K562 (cell line): ENCODE data around the gene RBPJ. TPM values are rescaled to one million over a fixed set of nuclear protein-coding genes. Genes with fewer than 3 reads are reported as not detected.
A peak's percentile ranks its signal among the peaks of the same experiment; 100 is the strongest.

Source experiments
- ARID2 ChIP-seq: fragments of 450-650 bp; IDR thresholded peaks from 2 replicates; pipeline ENCODE4 v1.6.1; 2017; ENCODE audit warnings: antibody characterized with exemption, mild to moderate bottlenecking
- BRD4 ChIP-seq: fragments of 200-600 bp; sonication (generic); IDR thresholded peaks from 2 replicates; pipeline ENCODE4 v1.6.1; 2017; ENCODE audit warnings: inconsistent platforms
- CBX3 ChIP-seq, 2 experiments: IDR thresholded peaks; 1 replicate in 1 of 2; 2 replicates in 1 of 2; pipeline ENCODE4 v1.6.1; 2012; ENCODE audit warnings: inconsistent platforms in 2 of 2, low read length in 2 of 2, borderline replicate concordance in 1 of 2, control low read depth in 1 of 2
- FOXM1 ChIP-seq, 2 experiments: fragments of 450-650 bp in 1 of 2; sonication (generic) in 1 of 2; formaldehyde crosslinking in 1 of 2; IDR thresholded peaks; 2 replicates each; pipeline versions ENCODE4 v1.6.1 to v1.9.0; 2017 to 2022; ENCODE audit warnings: low read depth in 2 of 2, mild to moderate bottlenecking in 2 of 2, missing genetic modification reagents in 1 of 2, moderate library complexity in 1 of 2
- HDGF ChIP-seq: fragments of 450-650 bp; IDR thresholded peaks from 2 replicates; pipeline ENCODE4 v1.6.1; 2016
- KLF6 ChIP-seq: fragments of 250-450 bp; sonication (Bioruptor Pico); IDR thresholded peaks from 2 replicates; pipeline ENCODE4 v1.4.0; 2020; ENCODE audit warnings: mild to moderate bottlenecking, moderate library complexity, borderline replicate concordance
- MAFF ChIP-seq: IDR thresholded peaks from 2 replicates; pipeline ENCODE4 v1.6.1; 2012; ENCODE audit warnings: low read length, improper control_type of control experiment
- NBN ChIP-seq: fragments of 450-650 bp; IDR thresholded peaks from 2 replicates; pipeline ENCODE4 v1.6.1; 2016; ENCODE audit warnings: low read depth, mild to moderate bottlenecking
- PRPF4 ChIP-seq: fragments of 200-400 bp; formaldehyde crosslinking; IDR thresholded peaks from one replicate; pipeline ENCODE4 v1.6.1; 2017; ENCODE audit warnings: low read length, low read depth, mild to moderate bottlenecking; ENCODE audit not compliant: insufficient read depth, poor library complexity, severe bottlenecking
- SNRNP70 ChIP-seq: fragments of 200-400 bp; formaldehyde crosslinking; optimal IDR thresholded peaks from 2 replicates; pipeline ENCODE3; 2017; ENCODE audit warnings: low read depth, low read length
- SRSF1 ChIP-seq: fragments of 200-400 bp; formaldehyde crosslinking; IDR thresholded peaks from 2 replicates; pipeline ENCODE4 v1.6.1; 2017; ENCODE audit warnings: mild to moderate bottlenecking, low read depth, low read length, moderate library complexity
- TAF15 ChIP-seq: fragments of 200-400 bp; formaldehyde crosslinking; IDR thresholded peaks from 2 replicates; pipeline ENCODE4 v1.6.1; 2017; ENCODE audit warnings: mild to moderate bottlenecking, low read depth, low read length, moderate library complexity
- TEAD1 ChIP-seq, 2 experiments: fragments of 450-650 bp in 1 of 2; sonication (generic) in 1 of 2; formaldehyde crosslinking; IDR thresholded peaks; 2 replicates each; pipeline versions ENCODE4 v1.4.0 to v1.8.0; 2020 to 2022; ENCODE audit warnings: mild to moderate bottlenecking in 2 of 2, missing genetic modification reagents in 1 of 2
- TSC22D4 ChIP-seq: fragments of 450-650 bp; IDR thresholded peaks from 2 replicates; pipeline ENCODE4 v1.6.1; 2016; ENCODE audit warnings: missing genetic modification characterization, missing biosample characterization, control low read depth
- ZNF445 ChIP-seq: fragments of 250-450 bp; sonication (Bioruptor Pico); IDR thresholded peaks from 2 replicates; pipeline ENCODE4 v1.4.0; 2020; ENCODE audit warnings: low read depth, mild to moderate bottlenecking, moderate library complexity
- ZNF551 ChIP-seq: fragments of 250-450 bp; sonication (Bioruptor Pico); IDR thresholded peaks from 2 replicates; pipeline ENCODE4 v1.5.0; 2021; ENCODE audit warnings: mild to moderate bottlenecking, moderate library complexity
- polyA plus RNA-seq, 8 experiments: library from polyadenylated mRNA; depleted of rRNA in 4 of 8; stranded (reverse) in 5 of 8; unstranded in 3 of 8; fragments of >200 nt; fragmentation: Nextera tagmentation in 2 of 8; fragmentation: Illumina TruSeq in 1 of 8; extraction: Ambion mirVana in 2 of 8; extraction: Trizol in 1 of 8; gene quantifications; 2 replicates each; pipeline versions ENCODE4 v1.2.1 to v1.2.3, GENCODE V29; 2011 to 2014; ENCODE audit warnings: inconsistent platforms in 1 of 8, missing spikeins in 1 of 8
- total RNA-seq, 7 experiments: library from RNA; depleted of rRNA in 6 of 7; stranded (reverse); fragments of >200 nt in 6 of 7; fragmentation: Illumina TruSeq in 2 of 7; extraction: Trizol in 2 of 7; gene quantifications; 2 replicates each; pipeline versions ENCODE4 v1.2.1 to v1.2.3, GENCODE V29; 2011 to 2021; ENCODE audit warnings: low replicate concordance in 1 of 7
- TF ChIP-seq, protein P1 (sequence below): fragments of 450-650 bp; conservative IDR thresholded peaks from 2 replicates; pipeline ENCODE4 v1.6.1; 2016; ENCODE audit warnings: missing genetic modification characterization, low read depth, mild to moderate bottlenecking, missing compliant biosample characterization, moderate library complexity
- TF ChIP-seq, protein P2 (sequence below): sonication (generic); formaldehyde crosslinking; IDR thresholded peaks from 2 replicates; pipeline ENCODE4 v1.8.0; 2022; ENCODE audit warnings: missing genetic modification reagents, mild to moderate bottlenecking, borderline replicate concordance
- TF ChIP-seq, protein P3 (sequence below): sonication (generic); formaldehyde crosslinking; IDR thresholded peaks from 2 replicates; pipeline ENCODE4 v1.8.0; 2022; ENCODE audit warnings: mild to moderate bottlenecking, missing genetic modification reagents, borderline replicate concordance
- TF ChIP-seq, protein P4 (sequence below): IDR thresholded peaks from 3 replicates; pipeline ENCODE4 v1.6.1; 2011; ENCODE audit warnings: borderline replicate concordance, mild to moderate bottlenecking; ENCODE audit not compliant: insufficient read length, insufficient read depth

RBPJ gene
- total and polyA plus RNA-seq, 9 of the 15 experiments (the other 6 are each of a cell fraction or from before 2014, with no cell fraction given): 17.2 to 49.4 (median 33.8) TPM

DNA sequence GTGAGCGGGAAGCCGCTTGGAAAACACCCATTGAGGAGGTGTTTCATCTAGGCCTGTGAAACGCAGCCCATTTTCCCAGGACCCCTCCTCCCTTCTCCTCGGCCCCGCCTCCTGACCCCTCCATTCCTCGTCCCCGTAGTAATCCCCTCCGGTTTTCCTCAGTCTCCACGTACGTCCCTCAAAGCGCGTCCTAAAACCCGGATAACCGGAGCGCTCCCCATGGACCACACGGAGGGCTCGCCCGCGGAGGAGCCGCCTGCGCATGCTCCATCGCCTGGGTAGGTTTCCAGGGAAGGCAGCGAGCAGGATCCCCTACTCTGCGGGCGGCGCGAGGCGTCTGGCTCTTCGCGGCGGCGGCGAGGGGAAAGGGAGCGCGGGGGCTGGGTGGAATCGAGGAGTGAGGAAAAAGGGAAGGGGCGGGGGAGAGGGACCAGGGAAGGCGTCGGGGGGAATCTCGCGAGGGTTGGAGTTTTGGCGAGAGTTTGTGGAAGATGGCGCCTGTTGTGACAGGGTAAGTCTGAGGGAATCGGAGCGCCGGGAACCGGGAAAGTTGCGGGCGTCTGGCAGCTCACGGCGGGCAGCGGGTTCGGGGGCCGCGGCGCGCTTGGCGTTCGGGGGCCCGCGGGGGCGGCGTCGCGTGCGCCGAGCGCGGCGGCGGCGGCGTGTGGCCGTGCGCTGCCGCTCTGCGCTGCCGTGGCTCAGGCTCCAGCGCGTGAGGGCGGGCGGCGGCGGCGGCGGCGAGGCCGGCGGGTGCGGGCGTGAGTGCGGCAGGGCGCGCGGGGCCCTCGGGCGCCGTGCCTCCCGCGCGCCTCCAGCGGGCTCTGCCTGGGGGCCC lies at the start of gene RBPJ (continued):
- TF ChIP-seq SRSF1: no peak
- no peak for TF ChIP-seq ZNF551 (CRISPR knock-in tag)
- TF ChIP-seq, protein P1, sequence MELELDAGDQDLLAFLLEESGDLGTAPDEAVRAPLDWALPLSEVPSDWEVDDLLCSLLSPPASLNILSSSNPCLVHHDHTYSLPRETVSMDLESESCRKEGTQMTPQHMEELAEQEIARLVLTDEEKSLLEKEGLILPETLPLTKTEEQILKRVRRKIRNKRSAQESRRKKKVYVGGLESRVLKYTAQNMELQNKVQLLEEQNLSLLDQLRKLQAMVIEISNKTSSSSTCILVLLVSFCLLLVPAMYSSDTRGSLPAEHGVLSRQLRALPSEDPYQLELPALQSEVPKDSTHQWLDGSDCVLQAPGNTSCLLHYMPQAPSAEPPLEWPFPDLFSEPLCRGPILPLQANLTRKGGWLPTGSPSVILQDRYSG (tag): no peak
- TF ChIP-seq, protein P2, sequence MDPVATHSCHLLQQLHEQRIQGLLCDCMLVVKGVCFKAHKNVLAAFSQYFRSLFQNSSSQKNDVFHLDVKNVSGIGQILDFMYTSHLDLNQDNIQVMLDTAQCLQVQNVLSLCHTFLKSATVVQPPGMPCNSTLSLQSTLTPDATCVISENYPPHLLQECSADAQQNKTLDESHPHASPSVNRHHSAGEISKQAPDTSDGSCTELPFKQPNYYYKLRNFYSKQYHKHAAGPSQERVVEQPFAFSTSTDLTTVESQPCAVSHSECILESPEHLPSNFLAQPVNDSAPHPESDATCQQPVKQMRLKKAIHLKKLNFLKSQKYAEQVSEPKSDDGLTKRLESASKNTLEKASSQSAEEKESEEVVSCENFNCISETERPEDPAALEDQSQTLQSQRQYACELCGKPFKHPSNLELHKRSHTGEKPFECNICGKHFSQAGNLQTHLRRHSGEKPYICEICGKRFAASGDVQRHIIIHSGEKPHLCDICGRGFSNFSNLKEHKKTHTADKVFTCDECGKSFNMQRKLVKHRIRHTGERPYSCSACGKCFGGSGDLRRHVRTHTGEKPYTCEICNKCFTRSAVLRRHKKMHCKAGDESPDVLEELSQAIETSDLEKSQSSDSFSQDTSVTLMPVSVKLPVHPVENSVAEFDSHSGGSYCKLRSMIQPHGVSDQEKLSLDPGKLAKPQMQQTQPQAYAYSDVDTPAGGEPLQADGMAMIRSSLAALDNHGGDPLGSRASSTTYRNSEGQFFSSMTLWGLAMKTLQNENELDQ (CRISPR knock-in tag): no peak
- no peak for TF ChIP-seq TSC22D4 (tag)
- TF ChIP-seq PRPF4: no peak
- peak in 1 of 2 experiments; percentile 51; a peak in 1 of 3 replicates for TF ChIP-seq CBX3 (IDR thresholded peaks at IDR 0.05; ENCODE audit: borderline replicate concordance in 1 of 2, low read length in 2 of 2)
- no peak for TF ChIP-seq BRD4
- peak in 1 of 2 experiments; percentile 73; a peak in 1 of 4 replicates for TF ChIP-seq TEAD1 (CRISPR knock-in tag; IDR thresholded peaks at IDR 0.05)
- no peak for TF ChIP-seq TAF15
- TF ChIP-seq ZNF445 (CRISPR knock-in tag): no peak
- TF ChIP-seq NBN: peak; percentile 80; the same call in 1 of the 2 replicates
- TF ChIP-seq, protein P3, sequence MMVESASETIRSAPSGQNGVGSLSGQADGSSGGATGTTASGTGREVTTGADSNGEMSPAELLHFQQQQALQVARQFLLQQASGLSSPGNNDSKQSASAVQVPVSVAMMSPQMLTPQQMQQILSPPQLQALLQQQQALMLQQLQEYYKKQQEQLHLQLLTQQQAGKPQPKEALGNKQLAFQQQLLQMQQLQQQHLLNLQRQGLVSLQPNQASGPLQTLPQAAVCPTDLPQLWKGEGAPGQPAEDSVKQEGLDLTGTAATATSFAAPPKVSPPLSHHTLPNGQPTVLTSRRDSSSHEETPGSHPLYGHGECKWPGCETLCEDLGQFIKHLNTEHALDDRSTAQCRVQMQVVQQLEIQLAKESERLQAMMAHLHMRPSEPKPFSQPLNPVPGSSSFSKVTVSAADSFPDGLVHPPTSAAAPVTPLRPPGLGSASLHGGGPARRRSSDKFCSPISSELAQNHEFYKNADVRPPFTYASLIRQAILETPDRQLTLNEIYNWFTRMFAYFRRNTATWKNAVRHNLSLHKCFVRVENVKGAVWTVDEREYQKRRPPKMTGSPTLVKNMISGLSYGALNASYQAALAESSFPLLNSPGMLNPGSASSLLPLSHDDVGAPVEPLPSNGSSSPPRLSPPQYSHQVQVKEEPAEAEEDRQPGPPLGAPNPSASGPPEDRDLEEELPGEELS (CRISPR knock-in tag): no peak
- peak; percentile 93 for TF ChIP-seq FOXM1 (IDR thresholded peaks at IDR 0.05; ENCODE audit: low read depth)
- no peak for TF ChIP-seq FOXM1 (CRISPR knock-in tag; IDR thresholded peaks at IDR 0.05; ENCODE audit: low read depth)
- TF ChIP-seq, protein P4, sequence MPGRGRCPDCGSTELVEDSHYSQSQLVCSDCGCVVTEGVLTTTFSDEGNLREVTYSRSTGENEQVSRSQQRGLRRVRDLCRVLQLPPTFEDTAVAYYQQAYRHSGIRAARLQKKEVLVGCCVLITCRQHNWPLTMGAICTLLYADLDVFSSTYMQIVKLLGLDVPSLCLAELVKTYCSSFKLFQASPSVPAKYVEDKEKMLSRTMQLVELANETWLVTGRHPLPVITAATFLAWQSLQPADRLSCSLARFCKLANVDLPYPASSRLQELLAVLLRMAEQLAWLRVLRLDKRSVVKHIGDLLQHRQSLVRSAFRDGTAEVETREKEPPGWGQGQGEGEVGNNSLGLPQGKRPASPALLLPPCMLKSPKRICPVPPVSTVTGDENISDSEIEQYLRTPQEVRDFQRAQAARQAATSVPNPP: no peak
- no peak for TF ChIP-seq ARID2
- no peak for TF ChIP-seq SNRNP70
- TF ChIP-seq KLF6 (CRISPR knock-in tag): no peak
- TF ChIP-seq MAFF: no peak; the same call in 1 of the 2 replicates
- TF ChIP-seq HDGF: no peak
